NCI-H2029 treated with DMSO at 0.1 percent for 48 hours (cell line): ENCODE results near the gene FFAR4.

ENCODE experiments used
- DNase-seq: peaks from one replicate; lab custom pipeline; 2025; lab: John Stamatoyannopoulos, UW

The FFAR4 gene

GRCh38 chr10:93572606-93573005 lies 6.1 kb downstream of the FFAR4 start:
- DNase-seq = no peak

GRCh38 chr10:93573051-93573909 lies 6.8 kb downstream of the FFAR4 start:
- DNase-seq = no peak

- DNase-seq = no peak
Observed at GRCh38 chr10:93573924-93574323, 7.5 kb downstream of the FFAR4 start.

- no peak for DNase-seq
Observed at GRCh38 chr10:93576888-93577287, 10.4 kb downstream of the FFAR4 start.

GRCh38 chr10:93577565-93577964 lies 11.1 kb downstream of the FFAR4 start:
- no peak for DNase-seq

GRCh38 chr10:93579089-93579488 lies 12.6 kb downstream of the FFAR4 start:
- DNase-seq = no peak

- DNase-seq = no peak
Observed at GRCh38 chr10:93579985-93580711, 13.7 kb downstream of the FFAR4 start.

- no peak for DNase-seq
Observed at GRCh38 chr10:93580828-93581227, 14.4 kb downstream of the FFAR4 start.

- DNase-seq = no peak
Observed at GRCh38 chr10:93584445-93584844, 18.0 kb downstream of the FFAR4 start.

GRCh38 chr10:93589648-93590562 lies 23.4 kb downstream of the FFAR4 start:
- no peak for DNase-seq

- no peak for DNase-seq
Observed at GRCh38 chr10:93590638-93591037, 24.2 kb downstream of the FFAR4 start.

- DNase-seq = no peak
Observed at GRCh38 chr10:93591065-93591808, 24.8 kb downstream of the FFAR4 start.

- DNase-seq = no peak
Observed at GRCh38 chr10:93593254-93593653, 26.8 kb downstream of the FFAR4 start.

GRCh38 chr10:93593749-93594148 lies 27.3 kb downstream of the FFAR4 start:
- no peak for DNase-seq

GRCh38 chr10:93594518-93594917 lies 28.1 kb downstream of the FFAR4 start:
- no peak for DNase-seq

GRCh38 chr10:93595378-93596161 lies 29.1 kb downstream of the FFAR4 start:
- DNase-seq = no peak

GRCh38 chr10:93596539-93596938 lies 30.1 kb downstream of the FFAR4 start:
- DNase-seq = no peak

GRCh38 chr10:93597075-93597599 lies 30.7 kb downstream of the FFAR4 start:
- DNase-seq = no peak

- no peak for DNase-seq
Observed at GRCh38 chr10:93598157-93598556, 31.7 kb downstream of the FFAR4 start.

GRCh38 chr10:93599335-93599734 lies 32.9 kb downstream of the FFAR4 start:
- DNase-seq = no peak
